Type B pancreatic cell (in vitro differentiated cells): ENCODE measurements around the gene BBLN. TPM values are rescaled to one million over a fixed set of nuclear protein-coding genes. Genes with fewer than 3 reads are reported as not detected.
A peak's percentile ranks its signal among the peaks of the same experiment; 100 is the strongest.

ENCODE experiments used
- DNase-seq: peaks from one replicate; pipeline ENCODE4 v3.0.0; 2021; ENCODE audit warnings: mixed read lengths; ENCODE audit not compliant: unreplicated experiment; ENCODE audit errors: extremely low spot score
- H3K27ac Mint-ChIP-seq: 2 replicates; pipeline ENCODE4 v1.8.0; 2021; ENCODE audit warnings: mild to moderate bottlenecking, mixed read lengths
- H3K27me3 Mint-ChIP-seq: 2 replicates; pipeline ENCODE4 v1.8.0; 2021; ENCODE audit warnings: mixed read lengths
- H3K36me3 Mint-ChIP-seq: 2 replicates; pipeline ENCODE4 v1.8.0; 2021; ENCODE audit warnings: mixed read lengths
- H3K4me1 Mint-ChIP-seq: one replicate; pipeline ENCODE4 v1.8.0; 2021; ENCODE audit warnings: mixed read lengths; ENCODE audit not compliant: unreplicated experiment
- H3K4me3 Mint-ChIP-seq: 2 replicates; pipeline ENCODE4 v1.8.0; 2021; ENCODE audit warnings: mild to moderate bottlenecking, mixed read lengths
- H3K9me3 Mint-ChIP-seq: 2 replicates; pipeline ENCODE4 v1.8.0; 2021; ENCODE audit warnings: mixed read lengths
- total RNA-seq: library from RNA; stranded (reverse); gene quantifications from 2 replicates; pipeline ENCODE4 v1.2.1, GENCODE V29; 2021; ENCODE audit warnings: low replicate concordance
- TF ChIP-seq, protein P1 (sequence below): fragments of 200-600 bp; sonication (generic); conservative IDR thresholded peaks from 2 replicates; pipeline ENCODE4 v1.5.0; 2021; ENCODE audit warnings: antibody characterized with exemption, mild to moderate bottlenecking

BBLN gene
- total RNA-seq, 1 donor from 2014 or later: 108 TPM

- TF ChIP-seq, protein P1, sequence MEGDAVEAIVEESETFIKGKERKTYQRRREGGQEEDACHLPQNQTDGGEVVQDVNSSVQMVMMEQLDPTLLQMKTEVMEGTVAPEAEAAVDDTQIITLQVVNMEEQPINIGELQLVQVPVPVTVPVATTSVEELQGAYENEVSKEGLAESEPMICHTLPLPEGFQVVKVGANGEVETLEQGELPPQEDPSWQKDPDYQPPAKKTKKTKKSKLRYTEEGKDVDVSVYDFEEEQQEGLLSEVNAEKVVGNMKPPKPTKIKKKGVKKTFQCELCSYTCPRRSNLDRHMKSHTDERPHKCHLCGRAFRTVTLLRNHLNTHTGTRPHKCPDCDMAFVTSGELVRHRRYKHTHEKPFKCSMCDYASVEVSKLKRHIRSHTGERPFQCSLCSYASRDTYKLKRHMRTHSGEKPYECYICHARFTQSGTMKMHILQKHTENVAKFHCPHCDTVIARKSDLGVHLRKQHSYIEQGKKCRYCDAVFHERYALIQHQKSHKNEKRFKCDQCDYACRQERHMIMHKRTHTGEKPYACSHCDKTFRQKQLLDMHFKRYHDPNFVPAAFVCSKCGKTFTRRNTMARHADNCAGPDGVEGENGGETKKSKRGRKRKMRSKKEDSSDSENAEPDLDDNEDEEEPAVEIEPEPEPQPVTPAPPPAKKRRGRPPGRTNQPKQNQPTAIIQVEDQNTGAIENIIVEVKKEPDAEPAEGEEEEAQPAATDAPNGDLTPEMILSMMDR: no peak
- Mint-ChIP-seq H3K27me3 (no peaks in the 10 kb centered on the region), H3K27ac (peak overlapping the region; percentile 39), H3K4me3 (peak overlapping the region; percentile 54), H3K4me1 (peaks cover 11% of the 10 kb centered on the region), H3K36me3 (peaks cover 11% of the 10 kb centered on the region), H3K9me3 (no peaks in the 10 kb centered on the region)
- no peak for DNase-seq
These were observed 3.0 kb downstream of the BBLN start for GRCh38 chr9:128163027-128163515.

GRCh38 chr9:128163523-128164306, 3.6 kb downstream of the BBLN start:
- Mint-ChIP-seq H3K4me1 (peaks cover 11% of the 10 kb centered on the region), H3K36me3 (peaks cover 14% of the 10 kb centered on the region), H3K27me3 (no peaks in the 10 kb centered on the region), H3K4me3 (no peak overlapping the region), H3K27ac (no peak overlapping the region), H3K9me3 (no peaks in the 10 kb centered on the region)
- TF ChIP-seq, protein P1: no peak
- DNase-seq: no peak

- no peaks in the 10 kb centered on the region for H3K27me3 Mint-ChIP-seq
- H3K36me3 Mint-ChIP-seq: peaks cover 16% of the 10 kb centered on the region
- TF ChIP-seq, protein P1: no peak
- no peak overlapping the region for H3K27ac Mint-ChIP-seq
- H3K4me3 Mint-ChIP-seq: no peak overlapping the region
- H3K4me1 Mint-ChIP-seq: peaks cover 11% of the 10 kb centered on the region
- no peaks in the 10 kb centered on the region for H3K9me3 Mint-ChIP-seq
- no peak for DNase-seq
These were observed 4.3 kb downstream of the BBLN start for GRCh38 chr9:128164307-128164885.

GRCh38 chr9:128166169-128166568, 6.1 kb downstream of the BBLN start:
- H3K27ac Mint-ChIP-seq: no peak overlapping the region
- no peak for DNase-seq
- H3K27me3 Mint-ChIP-seq: no peaks in the 10 kb centered on the region
- no peaks in the 10 kb centered on the region for H3K9me3 Mint-ChIP-seq
- peaks cover 16% of the 10 kb centered on the region for H3K36me3 Mint-ChIP-seq
- H3K4me3 Mint-ChIP-seq: no peak overlapping the region
- TF ChIP-seq, protein P1: no peak
- H3K4me1 Mint-ChIP-seq: peaks cover 8% of the 10 kb centered on the region

GRCh38 chr9:128167209-128167608, 7.1 kb downstream of the BBLN start:
- Mint-ChIP-seq H3K36me3 (peaks cover 15% of the 10 kb centered on the region), H3K4me3 (no peak overlapping the region), H3K9me3 (no peaks in the 10 kb centered on the region), H3K4me1 (peaks cover 5% of the 10 kb centered on the region), H3K27me3 (no peaks in the 10 kb centered on the region), H3K27ac (no peak overlapping the region)
- no peak for DNase-seq
- TF ChIP-seq, protein P1: no peak
